K562 (cell line): ENCODE measurements around the gene DGKB. TPM values are rescaled to one million over a fixed set of nuclear protein-coding genes. Genes with fewer than 3 reads are reported as not detected.

Experiments used
- ATAC-seq: fragments of 200-7000 bp; cut with Tn5 transposase; 3 replicates; pipeline ENCODE4 v1.9.1; 2020; ENCODE audit warnings: moderate library complexity
- BruUV-seq: library from RNA; stranded (reverse); fragments of 400-500 nt; replicated peaks from 2 replicates; lab custom pipeline; 2021; lab: Mats Ljungman, UMichigan
- CTCF ChIA-PET: fragments of 300-600 bp; formaldehyde crosslinking; extraction: SDS; loops from one replicate; lab custom pipeline; 2021; ENCODE audit warnings: low intra/inter-chr PET ratio; lab: Yijun Ruan, JAX
- POLR2A ChIA-PET: fragments of 300-600, 350-650 bp; sonication (Branson Sonifier 250); formaldehyde crosslinking; extraction: SDS; loops from one replicate; lab custom pipeline; 2021; ENCODE audit warnings: antibody characterized with exemption, inconsistent platforms; lab: Yijun Ruan, JAX
- DNase-seq, 4 experiments: peaks; one replicate each; pipeline versions ENCODE4 v3.0.0 to v3.0.0-alpha.2; 2011 to 2018; ENCODE audit warnings: low spot score in 3 of 4, mixed read lengths in 3 of 4; ENCODE audit errors: extremely low read depth in 1 of 4
- FAIRE-seq: peaks from 2 replicates; lab custom pipeline; 2011; peaks lifted over from hg19 to GRCh38; lab: Jason Lieb, UNC
- H2AFZ ChIP-seq: 2 replicates; pipeline ENCODE4 v1.6.0; 2011; ENCODE audit warnings: low read depth, low read length, control low read depth, inconsistent platforms
- H3K27ac ChIP-seq: fragments of 200-600 bp; 3 replicates; pipeline ENCODE4 v1.8.0; 2011; ENCODE audit warnings: low read depth, mild to moderate bottlenecking, control low read depth, inconsistent platforms, low read length, moderate library complexity, mixed read lengths; ENCODE audit errors: extremely low read depth
- H3K27me3 ChIP-seq, 2 experiments: fragments of 300-600 bp in 1 of 2; 2 replicates in 1 of 2; 3 replicates in 1 of 2; pipeline versions ENCODE4 v1.6.0 to v1.8.0; 2011; ENCODE audit warnings: inconsistent platforms in 2 of 2, low read length in 2 of 2, mild to moderate bottlenecking in 1 of 2, mixed read lengths in 1 of 2, moderate library complexity in 1 of 2; ENCODE audit not compliant: control insufficient read depth in 2 of 2, insufficient read depth in 2 of 2
- H3K36me3 ChIP-seq: fragments of 300-600 bp; 3 replicates; pipeline ENCODE4 v1.8.0; 2011; ENCODE audit warnings: mild to moderate bottlenecking, low read length, inconsistent platforms; ENCODE audit not compliant: control insufficient read depth, insufficient read depth
- H3K4me1 ChIP-seq, 2 experiments: fragments of 200-600 bp in 1 of 2; replicated peaks in 1 of 2; 2 replicates in 1 of 2; 3 replicates in 1 of 2; pipeline versions ENCODE4 v1.5.1 to v1.8.0; 2011; ENCODE audit warnings: inconsistent platforms in 2 of 2, low read length in 2 of 2, mild to moderate bottlenecking in 1 of 2, mixed read lengths in 1 of 2, moderate library complexity in 1 of 2; ENCODE audit not compliant: control insufficient read depth in 2 of 2, insufficient read depth in 2 of 2
- H3K4me2 ChIP-seq: 2 replicates; pipeline ENCODE4 v1.6.1; 2011; ENCODE audit warnings: low read length, control low read depth, inconsistent platforms, mixed read lengths; ENCODE audit not compliant: insufficient read depth
- H3K4me3 ChIP-seq: fragments of 200-600 bp; sonication (generic), shearing (Covaris generic); 2 replicates; pipeline ENCODE4 v1.5.1; 2016; ENCODE audit warnings: control low read depth, inconsistent platforms
- H3K79me2 ChIP-seq: fragments of 200-600 bp; 3 replicates; pipeline ENCODE4 v1.8.0; 2011; ENCODE audit warnings: low read length, inconsistent platforms; ENCODE audit not compliant: control insufficient read depth, insufficient read depth
- H3K9ac ChIP-seq, 2 experiments: 2 replicates each; pipeline versions ENCODE4 v1.6.0 to v1.6.1; 2011; ENCODE audit warnings: low read depth in 2 of 2, low read length in 2 of 2, control low read depth in 1 of 2, inconsistent platforms in 1 of 2, mild to moderate bottlenecking in 1 of 2, mixed read lengths in 1 of 2; ENCODE audit not compliant: insufficient read depth in 1 of 2
- H3K9me1 ChIP-seq: one replicate; pipeline ENCODE4 v1.6.0; 2011; ENCODE audit warnings: inconsistent platforms, mild to moderate bottlenecking, low read length, moderate library complexity; ENCODE audit not compliant: control insufficient read depth, insufficient read depth
- H3K9me3 ChIP-seq: replicated peaks from 2 replicates; pipeline ENCODE4 v1.5.1; 2011; ENCODE audit warnings: low read depth, low read length, inconsistent platforms; ENCODE audit not compliant: control insufficient read depth, insufficient read depth
- H4K20me1 ChIP-seq: replicated peaks from 2 replicates; pipeline ENCODE4 v1.6.1; 2011; ENCODE audit warnings: low read length, inconsistent platforms, mixed read lengths; ENCODE audit not compliant: control insufficient read depth, insufficient read depth
- ATF1 ChIP-seq, 2 experiments: fragments of 450-650 bp in 1 of 2; IDR thresholded peaks; 2 replicates each; pipeline ENCODE4 v1.6.1; 2016; ENCODE audit warnings: missing compliant biosample characterization in 1 of 2, missing genetic modification characterization in 1 of 2
- ELF1 ChIP-seq: fragments of 200-800 bp; sonication (Bioruptor generic); IDR thresholded peaks from 2 replicates; pipeline ENCODE4 v1.6.1; 2016; ENCODE audit warnings: missing genetic modification characterization, missing compliant biosample characterization
- GABPA ChIP-seq: fragments of 200-800 bp; sonication (Bioruptor generic); conservative IDR thresholded peaks from 2 replicates; pipeline ENCODE4 v1.6.1; 2016; ENCODE audit warnings: low read depth, missing genetic modification characterization, missing compliant biosample characterization
- HNRNPK ChIP-seq: fragments of 200-400 bp; formaldehyde crosslinking; IDR thresholded peaks from one replicate; pipeline ENCODE4 v1.6.1; 2018; ENCODE audit warnings: mild to moderate bottlenecking, low read depth, low read length; ENCODE audit not compliant: poor library complexity, severe bottlenecking
- KLF16 ChIP-seq: IDR thresholded peaks from 2 replicates; pipeline ENCODE4 v1.6.1; 2016; ENCODE audit warnings: antibody characterized with exemption
- MECOM ChIP-seq: fragments of 250-450 bp; sonication (Bioruptor Pico); IDR thresholded peaks from 2 replicates; pipeline ENCODE4 v1.8.0; 2022; ENCODE audit warnings: inconsistent platforms
- NCOA2 ChIP-seq, 2 experiments: fragments of 450-650 bp; IDR thresholded peaks; 2 replicates each; pipeline ENCODE4 v1.6.1; 2018; ENCODE audit warnings: mild to moderate bottlenecking in 2 of 2, moderate library complexity in 1 of 2; ENCODE audit not compliant: partially characterized antibody in 2 of 2
- RBM22 ChIP-seq: fragments of 200-400 bp; formaldehyde crosslinking; IDR thresholded peaks from 2 replicates; pipeline ENCODE4 v1.6.1; 2018; ENCODE audit warnings: low read length, low read depth; ENCODE audit not compliant: poor library complexity, severe bottlenecking
- SLC30A9 ChIP-seq: fragments of 250-450 bp; sonication (Bioruptor Pico); IDR thresholded peaks from 2 replicates; pipeline ENCODE4 v1.8.0; 2022; ENCODE audit warnings: mild to moderate bottlenecking, moderate library complexity
- YBX1 ChIP-seq: fragments of 450-650 bp; IDR thresholded peaks from 2 replicates; pipeline ENCODE4 v1.7.1; 2016; ENCODE audit warnings: mild to moderate bottlenecking
- ZBTB49 ChIP-seq: sonication (generic); formaldehyde crosslinking; IDR thresholded peaks from 2 replicates; pipeline ENCODE4 v1.8.0; 2022; ENCODE audit warnings: missing genetic modification reagents, mild to moderate bottlenecking, borderline replicate concordance
- ZFP1 ChIP-seq: fragments of 450-650 bp; formaldehyde crosslinking; IDR thresholded peaks from 2 replicates; pipeline ENCODE4 v1.4.0; 2020; ENCODE audit warnings: mild to moderate bottlenecking, mixed read lengths
- ZNF3 ChIP-seq: fragments of 250-450 bp; sonication (Bioruptor Pico); IDR thresholded peaks from 2 replicates; pipeline ENCODE4 v1.5.0; 2021; ENCODE audit warnings: mild to moderate bottlenecking, moderate library complexity
- ZNF347 ChIP-seq: fragments of 450-650 bp; formaldehyde crosslinking; IDR thresholded peaks from 2 replicates; pipeline ENCODE4 v1.4.0; 2020; ENCODE audit warnings: low read depth, mild to moderate bottlenecking, moderate library complexity
- ZNF717 ChIP-seq: fragments of 250-450 bp; sonication (Bioruptor Pico); IDR thresholded peaks from 2 replicates; pipeline ENCODE4 v1.5.0; 2021
- ZNF780A ChIP-seq: fragments of 250-450 bp; sonication (Bioruptor Pico); IDR thresholded peaks from 2 replicates; pipeline ENCODE4 v1.5.0; 2021; ENCODE audit warnings: mild to moderate bottlenecking
- WGBS: fragments of 100-300 bp; shearing (Covaris generic); methylation state at CpG from one replicate; pipeline ENCODE4 v1.1.6; 2016; ENCODE audit warnings: low coverage, mixed read lengths; ENCODE audit not compliant: insufficient coverage; ENCODE audit errors: missing lambda C conversion rate; 5-methylcytosine and 5-hydroxymethylcytosine counted together
- in situ Hi-C: fragments of 300-500 bp; cut with MboI; formaldehyde crosslinking; loops from 4 replicates; pipeline ENCODE4 v1.15.0; 2018; ENCODE audit warnings: inconsistent platforms, mixed read lengths
- intact Hi-C: fragments of 100-400 bp; cut with micrococcal nuclease; formaldehyde crosslinking; loops from 2 replicates; pipeline ENCODE4 v1.14.2; 2022
- polyA plus RNA-seq, 8 experiments: library from polyadenylated mRNA; depleted of rRNA in 4 of 8; stranded (reverse) in 5 of 8; unstranded in 3 of 8; fragments of >200 nt; fragmentation: Nextera tagmentation in 2 of 8; fragmentation: Illumina TruSeq in 1 of 8; extraction: Ambion mirVana in 2 of 8; extraction: Trizol in 1 of 8; gene quantifications; 2 replicates each; pipeline versions ENCODE4 v1.2.1 to v1.2.3, GENCODE V29; 2011 to 2014; ENCODE audit warnings: inconsistent platforms in 1 of 8, missing spikeins in 1 of 8
- total RNA-seq, 7 experiments: library from RNA; depleted of rRNA in 6 of 7; stranded (reverse); fragments of >200 nt in 6 of 7; fragmentation: Illumina TruSeq in 2 of 7; extraction: Trizol in 2 of 7; gene quantifications; 2 replicates each; pipeline versions ENCODE4 v1.2.1 to v1.2.3, GENCODE V29; 2011 to 2021; ENCODE audit warnings: low replicate concordance in 1 of 7

The DGKB gene
- total and polyA plus RNA-seq, 9 of the 15 experiments (the other 6 are each of a cell fraction or from before 2014, with no cell fraction given) = 0.01 TPM; not detected in 8

GRCh38 chr7:14287398-14287797 lies 615.2 kb downstream of the DGKB start:
- no TSS peak for BruUV-seq
- Histone ChIP-seq H3K4me1 (no peaks in the 10 kb centered on the region), H3K4me2 (no peak overlapping the region), H2AFZ (no peak overlapping the region), H3K9ac (no peak overlapping the region), H3K27ac (no peak overlapping the region), H3K4me3 (no peak overlapping the region), H3K79me2 (no peaks in the 10 kb centered on the region), H3K9me1 (no peaks in the 10 kb centered on the region), H4K20me1 (no peaks in the 10 kb centered on the region), H3K9me3 (no peaks in the 10 kb centered on the region; the same call in 1 of the 2 replicates), H3K36me3 (no peaks in the 10 kb centered on the region), H3K27me3 (no peaks in the 10 kb centered on the region)
- DNase-seq = no peak
- ATAC-seq = no peak
- ChIA-PET POLR2A (no interaction called here), CTCF (no interaction called here)
- in situ Hi-C loops = no loop called here
- intact Hi-C loops = no loop called here
- FAIRE-seq = no peak
- WGBS = 8% methylated on average over 2 of the region's 2 CpGs
- TF ChIP-seq RBM22 = no peak
- no peak for TF ChIP-seq SLC30A9 (CRISPR knock-in tag)
- no peak for TF ChIP-seq HNRNPK
- TF ChIP-seq KLF16 = no peak
- no peak for TF ChIP-seq MECOM (CRISPR knock-in tag)
- TF ChIP-seq ZNF780A (CRISPR knock-in tag) = no peak
- no peak for TF ChIP-seq ZFP1
- TF ChIP-seq NCOA2 (IDR thresholded peaks at IDR 0.05; ENCODE audit: partially characterized antibody in 2 of 2) = no peak
- no peak for TF ChIP-seq ZBTB49 (CRISPR knock-in tag)
- TF ChIP-seq GABPA = no peak
- TF ChIP-seq YBX1 = no peak
- no peak for TF ChIP-seq ATF1 (CRISPR knock-in tag; IDR thresholded peaks at IDR 0.05)
- TF ChIP-seq ATF1 (tag; IDR thresholded peaks at IDR 0.05) = no peak
- no peak for TF ChIP-seq ZNF347 (CRISPR knock-in tag)
- no peak for TF ChIP-seq ELF1 (tag)
- TF ChIP-seq ZNF3 (CRISPR knock-in tag) = no peak
- TF ChIP-seq ZNF717 (CRISPR knock-in tag) = no peak
